Cardiac fibroblast (primary cell): ENCODE measurements around the gene FITM1.

Source experiments
- DNase-seq, 2 donors: peaks; one replicate each; pipeline versions ENCODE4 v3.0.0 to v3.0.0-alpha.2; 2010; ENCODE audit warnings: low read depth in 2 of 2
- H3K4me3 ChIP-seq, 2 donors: replicated peaks in 1 of 2; 1 replicate in 1 of 2; 2 replicates in 1 of 2; pipeline ENCODE4 v1.5.1; 2011; ENCODE audit warnings: low read depth in 2 of 2, low read length in 2 of 2, mild to moderate bottlenecking in 2 of 2, moderate library complexity in 1 of 2
- CTCF ChIP-seq: IDR thresholded peaks from one replicate; pipeline ENCODE4 v1.5.1; 2011; ENCODE audit warnings: low read depth, mild to moderate bottlenecking, low read length, inconsistent platforms

FITM1 gene

GRCh38 chr14:24085215-24085614, 45.2 kb upstream of the FITM1 start:
- DNase-seq = no peak

GRCh38 chr14:24086193-24086955, 44.1 kb upstream of the FITM1 start:
- DNase-seq = no peak
- TF ChIP-seq CTCF = no peak
- H3K4me3 ChIP-seq = no peak overlapping the region

More at GRCh38 chr14:24085215-24085614, 45.2 kb upstream of the FITM1 start:
- TF ChIP-seq CTCF = no peak
- H3K4me3 ChIP-seq = no peak overlapping the region

DNA sequence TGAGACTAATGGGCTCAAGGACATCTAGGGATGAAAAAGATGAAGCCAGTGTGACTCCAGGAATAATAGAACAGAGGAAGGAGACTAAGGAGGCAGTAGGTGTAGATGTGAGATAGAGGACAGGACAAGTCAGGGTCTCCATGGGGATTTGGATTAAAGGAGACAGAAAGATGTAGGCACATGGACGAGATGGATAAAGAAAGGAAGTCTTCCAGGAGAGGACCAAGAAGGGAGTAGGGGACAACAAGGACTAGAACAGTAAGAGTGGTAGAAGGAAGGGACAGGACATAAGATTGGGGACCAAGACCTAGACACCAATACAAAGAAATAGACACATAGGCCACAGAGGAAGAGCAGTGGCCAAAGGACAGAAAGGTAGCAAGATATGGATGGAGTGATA, 43.5 kb upstream of the FITM1 start:
- DNase-seq = no peak
- no peak for TF ChIP-seq CTCF
- no peak overlapping the region for H3K4me3 ChIP-seq

GRCh38 chr14:24088095-24088494, 42.4 kb upstream of the FITM1 start:
- no peak overlapping the region for H3K4me3 ChIP-seq
- no peak for TF ChIP-seq CTCF
- no peak for DNase-seq

DNA sequence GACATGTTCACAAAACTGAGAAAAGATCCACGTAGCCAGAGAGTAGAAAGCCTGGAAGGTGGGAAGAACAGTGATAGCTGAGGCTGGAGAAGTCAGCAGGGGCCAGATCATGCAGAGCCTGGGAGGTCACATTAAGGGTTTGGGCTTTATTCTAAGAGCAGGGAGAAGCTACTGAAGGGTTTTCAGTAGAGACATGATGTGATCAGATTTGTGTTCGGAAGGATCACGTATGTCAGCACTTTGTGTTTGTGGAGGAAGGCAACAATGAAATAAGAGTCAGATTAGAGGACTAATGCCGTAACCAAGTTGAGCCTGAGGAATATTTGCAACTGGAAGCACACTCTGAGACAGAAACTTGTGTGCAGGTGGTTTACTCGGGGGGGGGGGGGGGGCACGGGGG, 40.6 kb upstream of the FITM1 start:
- no peak overlapping the region for H3K4me3 ChIP-seq
- no peak for TF ChIP-seq CTCF
- DNase-seq = no peak

- TF ChIP-seq CTCF = no peak
- H3K4me3 ChIP-seq = no peak overlapping the region
- DNase-seq = no peak
These were observed 38.4 kb upstream of the FITM1 start for GRCh38 chr14:24092110-24092504.
